SJSA1 (cell line): Measurements from ENCODE around the gene PBLD. TPM values are rescaled to one million over a fixed set of nuclear protein-coding genes. Genes with fewer than 3 reads are reported as not detected.
"Not testable (repeated sequence)": the region's sequence is repeated elsewhere in the genome, so short reads cannot be mapped to it uniquely, and the experiment has no call there.

ENCODE experiments used
- DNase-seq, 2 experiments: peaks; one replicate each; pipeline ENCODE4 v3.0.0-alpha.2; 2015 to 2020; ENCODE audit warnings: low spot score in 2 of 2, low read depth in 1 of 2
- H3K27ac ChIP-seq: fragments of 250-450 bp; sonication (Bioruptor Pico); 2 replicates; pipeline ENCODE4 v1.5.1; 2020; ENCODE audit warnings: mild to moderate bottlenecking, moderate library complexity
- H3K27me3 ChIP-seq: fragments of 250-450 bp; sonication (Bioruptor Pico); replicated peaks from 2 replicates; pipeline ENCODE4 v1.5.1; 2020; ENCODE audit warnings: mild to moderate bottlenecking, moderate library complexity
- H3K36me3 ChIP-seq: fragments of 250-450 bp; sonication (Bioruptor Pico); 2 replicates; pipeline ENCODE4 v1.5.1; 2020; ENCODE audit warnings: mild to moderate bottlenecking
- H3K4me1 ChIP-seq: fragments of 250-450 bp; sonication (Bioruptor Pico); replicated peaks from 2 replicates; pipeline ENCODE4 v1.6.1; 2021; ENCODE audit warnings: mild to moderate bottlenecking
- H3K4me3 ChIP-seq: fragments of 250-450 bp; sonication (Bioruptor Pico); 2 replicates; pipeline ENCODE4 v1.5.1; 2020; ENCODE audit warnings: mild to moderate bottlenecking
- H3K9me3 ChIP-seq: fragments of 250-450 bp; sonication (Bioruptor Pico); replicated peaks from 2 replicates; pipeline ENCODE4 v1.5.1; 2020; ENCODE audit warnings: mild to moderate bottlenecking
- total RNA-seq: library from RNA; depleted of rRNA; stranded (reverse); fragments of >200 nt; shearing (Covaris generic); gene quantifications from 2 replicates; pipeline ENCODE4 v1.2.3, GENCODE V29; 2014

The PBLD gene
- total RNA-seq, 1 experiment from 2014 or later = 3.3 TPM

DNA sequence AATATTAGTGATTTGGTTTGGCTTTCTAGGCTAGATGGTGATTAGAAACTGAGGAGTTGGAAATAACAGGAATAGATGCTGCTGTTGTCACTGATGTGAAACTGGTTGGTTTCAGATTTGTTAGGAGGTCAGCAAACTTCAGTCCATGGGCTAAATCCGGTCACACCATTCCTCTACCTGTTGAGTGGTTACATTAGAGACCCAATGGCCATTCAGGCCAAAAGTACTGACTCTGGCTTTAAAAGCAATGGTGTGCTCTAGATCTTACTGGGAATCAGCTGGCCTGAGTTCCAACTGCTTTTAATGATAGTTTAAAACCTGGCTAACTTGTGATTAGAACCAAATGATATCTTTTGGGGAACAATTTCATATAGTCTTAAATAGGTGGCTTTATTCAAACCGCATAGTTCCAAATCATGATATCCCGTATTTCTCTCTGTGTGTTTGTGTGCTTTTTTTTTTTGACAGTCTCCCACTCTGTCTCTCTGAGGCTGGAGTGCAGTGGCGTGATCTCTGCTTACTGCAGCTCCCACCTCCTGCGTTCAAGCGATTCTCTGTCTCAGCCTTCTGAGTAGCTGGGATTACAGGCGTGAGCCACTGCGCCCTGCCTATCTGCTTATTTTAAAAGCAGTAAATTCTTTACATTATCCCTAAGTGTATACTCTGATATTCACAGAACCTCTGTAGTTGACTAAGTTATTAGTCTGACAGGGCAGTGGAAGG is 7.8 kb upstream of the PBLD start:
- Histone ChIP-seq H3K9me3 (no peaks in the 10 kb centered on the region), H3K36me3 (peaks cover 100% of the 10 kb centered on the region)
- DNase-seq = no peak

DNA sequence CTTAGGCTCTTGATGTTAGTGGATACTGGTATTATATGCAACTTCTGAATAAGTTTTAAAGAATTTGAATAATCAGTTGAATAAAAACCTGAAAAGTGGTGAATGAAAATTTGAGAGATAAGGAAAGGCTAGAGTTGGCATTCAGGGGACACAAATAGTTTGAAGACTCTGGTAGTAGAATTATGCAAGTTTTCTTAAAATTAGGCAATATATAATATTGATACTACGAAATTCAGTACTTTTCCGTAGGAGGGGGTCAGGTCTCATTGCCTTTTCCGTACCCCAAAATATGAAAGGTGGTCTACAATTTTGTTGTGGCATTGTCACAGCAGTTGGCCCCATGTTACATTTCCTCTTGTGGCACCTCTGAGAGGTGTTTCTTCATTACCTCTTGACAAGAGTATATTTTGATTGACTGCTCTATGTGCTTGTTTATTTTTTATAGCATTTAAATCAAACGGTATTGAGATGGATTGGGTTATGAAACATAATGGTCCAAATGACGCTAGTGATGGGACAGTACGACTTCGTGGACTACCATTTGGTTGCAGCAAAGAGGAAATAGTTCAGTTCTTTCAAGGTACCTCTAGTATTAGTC is 4.1 kb upstream of the PBLD start:
- Histone ChIP-seq H3K4me3 (no peak overlapping the region), H3K4me1 (peaks cover 7% of the 10 kb centered on the region; the same call in 1 of the 2 replicates), H3K9me3 (no peaks in the 10 kb centered on the region; the same call in 1 of the 2 replicates), H3K36me3 (peaks cover 94% of the 10 kb centered on the region), H3K27me3 (no peaks in the 10 kb centered on the region), H3K27ac (no peak overlapping the region)
- DNase-seq = no peak

More for the DNA sequence above, 7.8 kb upstream of the PBLD start:
- H3K27ac ChIP-seq = no peak overlapping the region
- H3K4me3 ChIP-seq = no peak overlapping the region
- H3K27me3 ChIP-seq = no peaks in the 10 kb centered on the region
- peaks cover 4% of the 10 kb centered on the region; the same call in 1 of the 2 replicates for H3K4me1 ChIP-seq

DNA sequence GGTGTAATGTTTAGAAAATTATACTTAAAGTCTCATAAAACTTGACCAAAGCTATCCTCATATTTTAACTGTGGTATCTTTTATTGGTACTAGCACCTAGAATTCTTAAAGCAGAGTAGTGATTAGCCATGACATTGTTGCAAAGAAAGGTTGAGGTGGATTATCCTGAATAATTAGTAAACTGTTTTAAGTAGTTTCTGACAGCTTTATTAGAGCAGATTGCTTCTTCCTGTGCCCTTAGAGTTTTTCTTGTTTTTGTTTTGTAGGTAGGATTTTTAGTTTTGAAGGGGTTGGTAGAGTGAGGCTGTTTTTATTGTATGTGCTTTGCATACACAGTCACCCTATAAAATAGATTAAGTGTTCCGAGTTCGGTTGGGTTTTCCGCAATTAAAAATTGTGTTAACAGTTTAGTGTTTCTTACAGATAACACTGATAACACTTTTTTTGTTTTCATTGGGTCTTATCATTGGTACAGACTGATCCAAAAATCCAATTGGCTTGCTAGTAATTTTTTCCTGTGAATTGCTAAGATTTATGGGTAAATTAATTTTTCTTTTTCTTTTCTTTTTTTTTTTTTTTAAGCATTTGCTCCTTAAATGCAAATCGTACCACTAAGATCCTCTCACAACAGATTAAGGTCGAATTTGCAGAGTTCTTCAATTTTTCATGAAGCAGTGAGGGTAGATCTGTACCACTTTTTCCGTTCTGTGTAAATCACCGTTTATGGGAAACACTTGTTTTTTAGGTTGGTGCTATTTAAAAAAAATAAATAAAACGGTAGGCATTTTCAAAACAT is 2.1 kb upstream of the PBLD start:
- H3K36me3 ChIP-seq = peaks cover 74% of the 10 kb centered on the region

GRCh38 chr10:68333440-68334431 is 1.0 kb upstream of the PBLD start:
- H3K36me3 ChIP-seq = peaks cover 62% of the 10 kb centered on the region
- peaks cover 34% of the 10 kb centered on the region for H3K4me1 ChIP-seq
- DNase-seq = no peak

More for the DNA sequence above, 2.1 kb upstream of the PBLD start:
- Histone ChIP-seq H3K9me3 (no peaks in the 10 kb centered on the region; the same call in 1 of the 2 replicates), H3K4me3 (peak overlapping the region; percentile 91), H3K27ac (no peak overlapping the region), H3K4me1 (peaks cover 23% of the 10 kb centered on the region), H3K27me3 (no peaks in the 10 kb centered on the region)
- no peak for DNase-seq

GRCh38 chr10:68333058-68333395 is 299 bp upstream of the PBLD start:
- H3K27me3 ChIP-seq = no peaks in the 10 kb centered on the region
- H3K4me1 ChIP-seq = peaks cover 41% of the 10 kb centered on the region
- H3K9me3 ChIP-seq = no peaks in the 10 kb centered on the region; the same call in 1 of the 2 replicates
- H3K27ac ChIP-seq = peak overlapping the region; percentile 98
- peak overlapping the region; percentile 91 for H3K4me3 ChIP-seq
- DNase-seq = no peak
- peaks cover 55% of the 10 kb centered on the region for H3K36me3 ChIP-seq

More at GRCh38 chr10:68333440-68334431, 1.0 kb upstream of the PBLD start:
- no peaks in the 10 kb centered on the region for H3K27me3 ChIP-seq
- H3K9me3 ChIP-seq = no peaks in the 10 kb centered on the region; the same call in 1 of the 2 replicates
- H3K4me3 ChIP-seq = peak overlapping the region; percentile 91
- H3K27ac ChIP-seq = peak overlapping the region; percentile 98

DNA sequence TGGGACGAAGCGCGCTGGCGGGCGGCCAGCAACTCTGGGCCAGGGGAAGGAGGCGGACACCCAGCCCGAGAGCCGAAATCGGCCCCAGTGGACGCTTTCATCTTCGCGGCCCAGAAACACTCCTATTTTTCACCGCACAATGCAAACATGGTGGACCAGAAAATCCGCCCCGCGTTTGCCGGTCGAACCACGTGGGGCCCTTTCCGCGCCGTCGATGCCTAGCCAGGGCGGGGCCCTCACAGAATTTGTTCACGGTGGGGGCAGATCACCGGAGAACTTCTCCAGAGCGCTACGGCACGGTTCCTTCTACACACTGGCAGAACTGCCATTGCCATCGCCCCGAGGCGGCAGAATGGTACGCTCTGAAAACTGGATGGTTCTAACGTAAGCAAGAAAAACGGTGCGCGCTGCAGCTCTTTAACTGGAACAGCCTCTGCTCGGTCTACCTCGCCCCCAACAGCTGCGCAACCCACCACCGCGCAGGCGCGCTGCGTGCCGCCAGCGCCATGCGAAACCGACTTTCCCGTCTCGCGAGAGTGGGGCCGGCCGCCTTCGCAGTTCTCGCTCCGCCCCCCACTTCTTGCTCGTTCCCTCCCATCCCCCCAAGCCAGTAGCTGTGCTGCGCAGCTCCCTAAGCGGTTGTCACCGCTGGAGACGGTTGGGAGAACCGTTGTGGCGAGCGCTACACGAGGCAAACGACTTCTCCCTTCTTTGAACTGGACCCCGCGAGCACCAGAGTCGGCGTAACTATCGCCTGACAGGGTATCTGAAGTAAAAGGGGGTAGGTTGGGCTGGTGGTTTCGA is 1.1 kb downstream of the PBLD start, which contains the start of gene HNRNPH3:
Gene HNRNPH3, plus strand, starts transcription at position 610 of the 804 bp plus-strand sequence. CDS start 5,158 bp downstream, outside the sequence.
- DNase-seq = peak; percentile 98
- H3K4me1 ChIP-seq = peaks cover 43% of the 10 kb centered on the region
- no peaks in the 10 kb centered on the region for H3K27me3 ChIP-seq
- no peaks in the 10 kb centered on the region; the same call in 1 of the 2 replicates for H3K9me3 ChIP-seq
- H3K36me3 ChIP-seq = peaks cover 42% of the 10 kb centered on the region
- H3K27ac ChIP-seq = peak within 1 kb of the TSS; percentile 98
- peak within 1 kb of the TSS; percentile 91 for H3K4me3 ChIP-seq

GRCh38 chr10:68330852-68331454 is 1.8 kb downstream of the PBLD start:
- Histone ChIP-seq H3K4me3 (peak overlapping the region; percentile 91), H3K4me1 (peaks cover 43% of the 10 kb centered on the region), H3K27me3 (no peaks in the 10 kb centered on the region), H3K36me3 (peaks cover 35% of the 10 kb centered on the region), H3K9me3 (no peaks in the 10 kb centered on the region; the same call in 1 of the 2 replicates), H3K27ac (peak overlapping the region; percentile 98)
- no peak for DNase-seq

GRCh38 chr10:68329506-68329861 is 3.2 kb downstream of the PBLD start:
- no peak for DNase-seq
- Histone ChIP-seq H3K9me3 (no peaks in the 10 kb centered on the region; the same call in 1 of the 2 replicates), H3K4me3 (no peak overlapping the region), H3K36me3 (peaks cover 23% of the 10 kb centered on the region), H3K27me3 (no peaks in the 10 kb centered on the region), H3K4me1 (peaks cover 37% of the 10 kb centered on the region), H3K27ac (peak overlapping the region; percentile 70)

DNA sequence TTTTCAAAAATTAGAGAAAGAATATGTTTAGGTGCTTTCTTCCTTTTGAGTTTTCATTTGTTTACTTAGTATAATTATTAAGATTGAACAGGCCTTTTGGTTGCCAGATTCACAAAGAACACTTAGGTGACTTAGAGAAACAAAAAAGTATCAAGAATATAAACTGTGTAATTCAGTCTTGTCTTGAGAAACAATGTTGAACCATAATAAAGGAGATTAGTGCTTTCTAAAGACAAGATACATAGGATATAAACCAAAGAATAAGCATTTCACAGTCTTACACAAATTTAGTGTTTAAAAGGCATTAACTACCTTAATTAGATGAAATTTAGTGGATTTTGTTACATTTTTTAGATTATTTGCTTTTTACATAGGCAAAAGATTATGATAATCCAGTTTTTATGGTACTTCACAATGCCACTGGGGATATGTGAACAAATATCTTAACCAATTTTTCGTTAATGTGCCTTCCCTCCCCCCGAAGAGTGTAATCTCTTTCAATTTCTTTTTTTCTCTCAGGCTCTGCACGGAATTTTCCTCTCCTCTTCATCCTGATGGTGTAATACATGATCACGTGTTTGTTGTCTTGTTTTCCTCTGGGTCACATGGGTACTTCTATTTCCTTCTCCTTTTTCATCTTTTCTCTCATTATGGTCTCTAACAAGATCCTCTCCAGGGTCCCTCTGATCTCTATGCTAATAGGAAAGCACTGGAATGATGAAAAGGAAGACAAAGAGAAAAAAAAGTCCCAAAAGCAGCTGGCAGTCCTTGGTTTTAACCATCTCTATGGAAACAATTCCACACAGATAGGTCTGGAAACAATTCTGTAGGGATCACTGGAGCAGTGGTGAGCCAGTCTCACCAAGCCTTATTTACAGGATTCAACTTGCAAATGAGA is 4.6 kb downstream of the PBLD start:
- H3K9me3 ChIP-seq = no peaks in the 10 kb centered on the region; the same call in 1 of the 2 replicates
- peaks cover 37% of the 10 kb centered on the region for H3K4me1 ChIP-seq
- peak in 1 of 2 experiments; percentile 67 for DNase-seq
- peak overlapping the region; percentile 70 for H3K27ac ChIP-seq
- H3K27me3 ChIP-seq = no peaks in the 10 kb centered on the region
- H3K36me3 ChIP-seq = peaks cover 10% of the 10 kb centered on the region
- H3K4me3 ChIP-seq = no peak overlapping the region

- H3K4me1 ChIP-seq = peaks cover 16% of the 10 kb centered on the region
- not testable (repeated sequence) for H3K9me3 ChIP-seq, H3K27ac ChIP-seq, H3K4me3 ChIP-seq, H3K36me3 ChIP-seq, H3K27me3 ChIP-seq, DNase-seq
Observed at GRCh38 chr10:68324396-68324795, 8.3 kb downstream of the PBLD start.

DNA sequence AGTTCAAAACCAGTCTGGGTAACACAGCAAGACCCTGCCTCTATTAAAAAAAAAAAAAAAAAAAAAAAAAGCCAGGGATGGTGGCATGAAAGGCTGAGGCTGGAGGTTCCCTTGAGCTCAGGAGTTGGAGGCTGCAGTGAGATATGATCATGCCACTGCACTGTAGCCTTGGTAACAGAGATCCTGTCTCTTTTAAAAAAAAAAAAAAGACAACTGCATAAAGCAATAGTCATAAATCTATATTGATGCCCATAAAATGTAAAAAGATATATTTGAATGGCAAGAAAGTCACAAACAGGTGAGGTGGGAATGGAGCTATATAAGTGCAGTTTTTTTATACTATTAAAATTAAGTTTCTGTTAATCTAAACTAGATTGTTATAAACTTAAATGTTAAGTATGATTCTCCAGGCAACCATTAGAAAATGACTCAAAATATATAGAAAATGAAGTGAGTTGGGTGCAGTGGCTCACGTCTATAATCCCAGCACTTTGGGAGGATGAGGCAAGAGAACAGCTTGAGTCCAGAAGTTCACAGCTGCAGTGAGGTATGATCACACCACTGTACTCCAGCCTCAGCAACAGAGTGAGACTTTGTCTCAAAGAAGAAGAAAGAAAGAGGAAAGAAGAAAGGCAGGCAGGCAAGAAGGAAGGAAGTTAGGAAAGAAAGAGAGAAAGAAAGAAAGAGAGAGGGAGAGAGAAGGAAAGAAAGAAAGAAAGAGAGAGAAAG is 14.2 kb downstream of the PBLD start:
- Histone ChIP-seq H3K27ac (no peak overlapping the region), H3K9me3 (0 out of 2 replicates have a peak, but pooled peaks cover 9% of the 10 kb centered on the region), H3K36me3 (no peaks in the 10 kb centered on the region), H3K27me3 (no peaks in the 10 kb centered on the region), H3K4me1 (no peaks in the 10 kb centered on the region), H3K4me3 (no peak overlapping the region)
- DNase-seq = no peak
